GM12875 (cell line): ENCODE results near the gene FGF18.

Experiments used
- H3K4me3 ChIP-seq: one replicate; pipeline ENCODE4 v1.5.1; 2011; ENCODE audit warnings: low read depth, low read length, control low read depth
- TF ChIP-seq, protein P1 (sequence below): IDR thresholded peaks from 2 replicates; pipeline ENCODE4 v1.5.1; 2011; ENCODE audit warnings: low read depth, mild to moderate bottlenecking, control low read depth, inconsistent platforms, low read length, moderate library complexity, borderline replicate concordance; ENCODE audit not compliant: insufficient read depth

The FGF18 gene

DNA sequence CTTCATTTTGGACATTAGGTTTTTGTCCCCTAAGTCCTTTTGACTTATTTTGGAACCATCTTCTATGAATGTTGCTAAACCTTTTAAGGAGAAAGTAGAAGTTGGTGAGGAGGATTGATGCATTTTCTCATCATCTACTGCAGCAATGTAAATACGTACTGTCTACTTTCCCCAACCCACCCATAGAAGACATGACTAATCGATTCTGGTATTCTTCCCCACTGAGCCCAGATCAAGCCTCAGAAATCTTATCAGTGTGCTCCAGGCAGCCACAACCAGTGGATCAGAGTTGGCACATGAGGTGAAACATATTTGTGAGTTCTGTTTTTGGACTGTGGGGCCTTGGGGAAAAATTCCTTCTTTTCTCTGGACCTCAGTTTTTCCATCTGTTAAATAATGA is 57.7 kb downstream of the FGF18 start:
- TF ChIP-seq, protein P1, sequence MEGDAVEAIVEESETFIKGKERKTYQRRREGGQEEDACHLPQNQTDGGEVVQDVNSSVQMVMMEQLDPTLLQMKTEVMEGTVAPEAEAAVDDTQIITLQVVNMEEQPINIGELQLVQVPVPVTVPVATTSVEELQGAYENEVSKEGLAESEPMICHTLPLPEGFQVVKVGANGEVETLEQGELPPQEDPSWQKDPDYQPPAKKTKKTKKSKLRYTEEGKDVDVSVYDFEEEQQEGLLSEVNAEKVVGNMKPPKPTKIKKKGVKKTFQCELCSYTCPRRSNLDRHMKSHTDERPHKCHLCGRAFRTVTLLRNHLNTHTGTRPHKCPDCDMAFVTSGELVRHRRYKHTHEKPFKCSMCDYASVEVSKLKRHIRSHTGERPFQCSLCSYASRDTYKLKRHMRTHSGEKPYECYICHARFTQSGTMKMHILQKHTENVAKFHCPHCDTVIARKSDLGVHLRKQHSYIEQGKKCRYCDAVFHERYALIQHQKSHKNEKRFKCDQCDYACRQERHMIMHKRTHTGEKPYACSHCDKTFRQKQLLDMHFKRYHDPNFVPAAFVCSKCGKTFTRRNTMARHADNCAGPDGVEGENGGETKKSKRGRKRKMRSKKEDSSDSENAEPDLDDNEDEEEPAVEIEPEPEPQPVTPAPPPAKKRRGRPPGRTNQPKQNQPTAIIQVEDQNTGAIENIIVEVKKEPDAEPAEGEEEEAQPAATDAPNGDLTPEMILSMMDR, result no peak
- H3K4me3 ChIP-seq, result no peak overlapping the region

DNA sequence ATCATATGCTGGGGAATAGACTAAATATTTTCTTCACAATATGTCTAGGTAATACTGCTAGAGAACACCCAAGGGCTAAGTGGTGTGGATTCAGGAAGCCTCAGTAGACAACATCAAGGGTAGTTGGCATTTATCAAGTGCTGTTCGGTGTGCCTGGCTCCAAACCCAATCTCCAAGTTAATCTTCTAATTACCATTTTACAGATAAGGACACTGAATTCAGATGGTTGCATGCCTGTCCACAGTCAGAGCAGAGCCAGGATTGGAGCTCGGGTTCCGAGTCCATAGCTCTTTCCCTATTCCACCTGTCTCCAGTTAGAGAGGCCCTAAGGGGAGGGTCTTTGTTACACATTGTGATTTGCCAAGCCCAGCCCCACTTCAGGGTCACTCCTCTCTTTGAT is 58.2 kb downstream of the FGF18 start:
- TF ChIP-seq, protein P1, result no peak
- no peak overlapping the region for H3K4me3 ChIP-seq

DNA sequence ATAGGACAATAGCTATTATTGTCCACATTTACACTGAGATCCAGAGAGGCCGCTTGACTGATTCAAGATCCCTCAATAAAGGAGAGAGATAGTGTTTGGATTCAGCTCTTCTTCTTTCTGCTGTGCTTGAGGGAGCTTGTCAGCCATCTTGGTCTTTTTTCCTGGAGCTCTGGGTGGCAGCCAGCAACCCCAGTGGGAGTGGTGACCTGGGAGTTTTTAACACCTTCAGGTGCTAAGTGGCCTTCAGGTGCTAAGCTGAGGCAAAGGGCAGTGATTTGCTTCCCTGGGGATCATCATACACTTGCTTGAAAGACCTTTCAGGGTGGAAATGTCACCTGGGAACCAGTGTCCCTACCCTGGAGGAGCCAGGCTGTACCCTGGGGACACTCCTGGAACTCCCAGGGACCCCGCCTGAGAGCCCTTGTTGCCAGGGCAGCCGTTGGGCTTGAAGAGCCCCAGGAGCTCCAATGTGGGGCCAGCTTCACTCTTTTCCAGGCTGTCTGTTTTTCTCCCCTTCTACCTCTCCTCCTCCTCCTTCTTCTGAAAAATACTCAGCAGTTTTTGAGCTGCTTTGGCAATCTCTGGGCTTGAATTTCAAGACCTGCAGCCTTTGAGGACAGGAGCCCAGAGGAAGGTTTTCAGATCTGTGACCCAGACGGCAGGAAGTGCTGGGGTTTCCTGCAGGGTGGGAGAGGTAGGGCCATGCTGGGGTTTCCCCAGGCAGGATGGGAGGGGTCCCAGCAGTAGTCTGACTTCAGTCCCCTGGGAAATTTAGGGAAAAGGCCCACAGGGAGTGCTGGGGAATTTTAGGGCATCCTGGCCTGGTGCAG is 59.7 kb downstream of the FGF18 start:
- H3K4me3 ChIP-seq, result no peak overlapping the region
- TF ChIP-seq, protein P1, result no peak

DNA sequence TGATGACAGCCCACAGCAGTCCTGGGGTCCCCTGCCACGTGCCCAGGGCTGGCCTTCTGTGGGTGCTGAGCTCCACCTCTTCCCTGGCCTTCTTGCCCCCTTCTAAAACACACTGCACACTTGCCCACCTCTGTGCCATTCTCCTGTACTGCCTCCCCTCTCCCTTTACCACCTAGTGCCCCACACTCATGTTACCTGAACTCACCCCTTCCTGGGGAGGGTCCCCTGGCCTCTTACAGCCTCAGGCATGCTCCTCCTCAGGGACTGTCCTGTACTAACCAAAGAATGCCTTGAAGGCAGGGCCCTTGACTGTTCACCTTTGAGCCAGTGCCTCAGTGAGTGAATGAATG is 60.3 kb downstream of the FGF18 start:
- TF ChIP-seq, protein P1, result no peak
- no peak overlapping the region for H3K4me3 ChIP-seq

DNA sequence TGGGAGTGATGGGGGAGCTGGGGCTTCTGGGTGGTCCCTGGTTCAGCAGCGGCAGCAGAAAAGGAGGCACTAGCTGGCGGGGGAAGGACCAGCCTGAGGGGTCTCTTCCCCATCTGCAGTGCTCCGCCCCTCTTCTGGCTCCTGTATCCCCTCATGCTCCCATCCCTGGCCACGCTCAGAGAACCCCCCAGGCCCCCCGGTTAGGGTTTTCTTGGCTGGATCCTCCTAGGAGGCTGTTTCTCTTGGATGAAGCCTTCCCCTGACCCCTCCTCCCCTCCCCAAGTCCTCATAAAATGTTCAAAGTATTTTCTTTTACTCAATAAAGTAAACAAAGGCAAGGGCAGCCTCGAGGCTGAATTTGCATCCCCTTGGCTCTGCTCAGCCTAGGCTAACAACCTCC is 60.8 kb downstream of the FGF18 start:
- no peak overlapping the region for H3K4me3 ChIP-seq
- TF ChIP-seq, protein P1, result no peak

DNA sequence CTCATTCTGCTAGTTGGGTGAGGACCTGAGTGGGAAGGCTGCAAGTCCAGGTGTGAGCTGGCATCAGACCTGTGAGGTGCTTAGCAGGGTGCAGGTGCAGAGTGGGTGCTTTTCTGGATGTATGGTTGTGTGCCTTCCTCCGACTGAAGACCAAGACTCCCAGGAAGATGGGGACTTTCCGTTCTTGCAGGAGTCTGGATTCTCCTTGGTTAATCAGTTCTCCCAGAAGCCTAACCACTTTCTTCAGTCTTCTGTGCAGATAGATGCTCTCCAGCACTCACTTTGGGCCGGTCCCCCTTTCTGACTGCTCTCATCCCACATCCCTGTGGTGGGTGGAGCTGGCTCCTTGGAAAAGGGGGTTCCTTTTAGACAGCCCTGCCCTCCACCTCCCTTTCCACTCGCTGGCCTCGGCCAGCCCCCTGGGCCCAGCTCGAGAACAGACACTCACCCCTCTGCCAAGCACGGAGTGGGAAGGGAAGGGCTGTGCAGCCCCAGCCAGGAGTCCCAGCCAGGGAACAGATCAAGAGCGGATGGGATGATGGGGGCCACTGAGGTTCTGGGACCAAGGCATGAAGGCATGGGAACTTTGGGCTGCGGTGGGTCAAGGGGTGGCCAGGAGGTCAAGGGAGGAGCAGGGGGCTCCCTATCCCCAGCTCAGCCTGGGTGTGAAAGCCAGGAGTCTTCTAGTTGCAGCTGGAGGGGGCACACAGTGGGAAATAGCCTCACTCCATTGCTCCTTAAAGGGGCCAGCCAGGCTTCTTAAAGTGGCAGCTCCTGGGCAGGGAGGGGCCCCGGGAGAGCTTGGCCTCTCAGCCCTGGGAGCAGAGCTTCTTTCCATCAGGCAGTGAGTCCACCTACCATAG is 62.4 kb downstream of the FGF18 start:
- no peak overlapping the region for H3K4me3 ChIP-seq
- TF ChIP-seq, protein P1, result no peak

DNA sequence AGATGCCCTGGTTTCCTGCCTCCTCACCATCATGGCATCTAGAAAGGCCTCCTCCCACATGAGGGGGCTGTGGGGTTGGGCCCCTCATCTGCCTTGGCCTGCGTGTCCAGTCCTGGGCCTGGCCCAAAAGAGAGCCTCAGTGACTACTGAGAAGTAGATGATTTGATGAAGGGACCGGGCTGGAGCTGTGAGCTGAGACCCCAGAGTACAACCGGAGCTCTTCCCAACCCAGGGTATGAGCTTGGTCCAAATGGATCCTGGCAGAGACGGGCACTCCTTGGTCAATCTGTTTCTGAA is 62.9 kb downstream of the FGF18 start:
- TF ChIP-seq, protein P1, result no peak
- H3K4me3 ChIP-seq, result no peak overlapping the region
